ENCODE measurements around the gene TAGLN3. TPM values are rescaled to one million over a fixed set of nuclear protein-coding genes. Genes with fewer than 3 reads are reported as not detected.

The TAGLN3 gene
- total and polyA plus RNA-seq, 2 of the 13 experiments (the other 11 are each of a cell fraction or from before 2014, with no cell fraction given) = 0.51 to 0.91 TPM

- TF ChIP-seq, protein P1, sequence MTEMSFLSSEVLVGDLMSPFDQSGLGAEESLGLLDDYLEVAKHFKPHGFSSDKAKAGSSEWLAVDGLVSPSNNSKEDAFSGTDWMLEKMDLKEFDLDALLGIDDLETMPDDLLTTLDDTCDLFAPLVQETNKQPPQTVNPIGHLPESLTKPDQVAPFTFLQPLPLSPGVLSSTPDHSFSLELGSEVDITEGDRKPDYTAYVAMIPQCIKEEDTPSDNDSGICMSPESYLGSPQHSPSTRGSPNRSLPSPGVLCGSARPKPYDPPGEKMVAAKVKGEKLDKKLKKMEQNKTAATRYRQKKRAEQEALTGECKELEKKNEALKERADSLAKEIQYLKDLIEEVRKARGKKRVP (CRISPR knock-in tag; IDR thresholded peaks at IDR 0.05) = no peak
- no peak for TF ChIP-seq SKI (IDR thresholded peaks at IDR 0.05; ENCODE audit: partially characterized antibody)
- TF ChIP-seq PITX1 (CRISPR knock-in tag; IDR thresholded peaks at IDR 0.05) = no peak
- no peak for TF ChIP-seq ZNF550 (CRISPR knock-in tag; IDR thresholded peaks at IDR 0.05; ENCODE audit: borderline replicate concordance)
- no peak for TF ChIP-seq ZFP36L2 (CRISPR knock-in tag; IDR thresholded peaks at IDR 0.05)
- no peak for TF ChIP-seq ZNF761 (CRISPR knock-in tag; conservative IDR thresholded peaks at IDR 0.05)
- TF ChIP-seq REPIN1 (CRISPR knock-in tag; IDR thresholded peaks at IDR 0.05; ENCODE audit: borderline replicate concordance, low read depth) = no peak
- TF ChIP-seq SRF (IDR thresholded peaks at IDR 0.05; ENCODE audit: low read depth, low read length) = no peak
Observed at GRCh38 chr3:112010636-112011035, 11.9 kb downstream of the TAGLN3 start (continued).

- 24% methylated on average over 5 of the region's 6 CpGs for WGBS (ENCODE audit: low lambda C conversion rate)
- intact Hi-C loops (cut with micrococcal nuclease; ENCODE audit: unreplicated experiment) = loop anchor here (10.0 kb wide), 1 partner anchor 437 kb away; no protein-coding TSS in a partner anchor
- FAIRE-seq = no peak
- TF ChIP-seq ZNF841 (CRISPR knock-in tag; IDR thresholded peaks at IDR 0.05; ENCODE audit: borderline replicate concordance) (no peak), CHCHD3 (CRISPR knock-in tag; IDR thresholded peaks at IDR 0.05) (no peak), ZC3H4 (CRISPR knock-in tag; IDR thresholded peaks at IDR 0.05; ENCODE audit: borderline replicate concordance) (no peak), RXRB (CRISPR knock-in tag; IDR thresholded peaks at IDR 0.05; ENCODE audit: borderline replicate concordance) (no peak), NR2C2 (CRISPR knock-in tag; IDR thresholded peaks at IDR 0.05; ENCODE audit: borderline replicate concordance) (no peak), ZNF644 (CRISPR knock-in tag; IDR thresholded peaks at IDR 0.05; ENCODE audit: low read depth) (no peak), SOX13 (IDR thresholded peaks at IDR 0.05) (no peak), SOX13 (CRISPR knock-in tag; conservative IDR thresholded peaks at IDR 0.05 in 1 of 2, IDR thresholded peaks at IDR 0.05 in 1 of 2) (no peak), ZFYVE20 (CRISPR knock-in tag; IDR thresholded peaks at IDR 0.05; ENCODE audit: borderline replicate concordance, low read depth) (no peak), ZNF160 (CRISPR knock-in tag; IDR thresholded peaks at IDR 0.05) (no peak), ZNF709 (CRISPR knock-in tag; IDR thresholded peaks at IDR 0.05) (no peak), ZBTB33 (CRISPR knock-in tag; IDR thresholded peaks at IDR 0.05) (no peak)
- TF ChIP-seq, protein P2, sequence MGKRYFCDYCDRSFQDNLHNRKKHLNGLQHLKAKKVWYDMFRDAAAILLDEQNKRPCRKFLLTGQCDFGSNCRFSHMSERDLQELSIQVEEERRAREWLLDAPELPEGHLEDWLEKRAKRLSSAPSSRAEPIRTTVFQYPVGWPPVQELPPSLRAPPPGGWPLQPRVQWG (CRISPR knock-in tag; IDR thresholded peaks at IDR 0.05; ENCODE audit: borderline replicate concordance, low read depth) = no peak
Observed at GRCh38 chr3:112011376-112011940, 12.7 kb downstream of the TAGLN3 start.

More at GRCh38 chr3:112011376-112011940, 12.7 kb downstream of the TAGLN3 start:
- no TSS peak for BruUV-seq (replicated peaks)
- H4K20me1 ChIP-seq (ENCODE audit: insufficient read depth, low read length) = no peaks in the 10 kb centered on the region
- H3K9ac ChIP-seq (ENCODE audit: insufficient read depth, low read depth, low read length) = no peak overlapping the region
- no peaks in the 10 kb centered on the region for H3K9me3 ChIP-seq (ENCODE audit: low read length)
- CTCF ChIA-PET (ENCODE audit: low intra/inter-chr PET ratio, low total read pairs) = no interaction called here
- ATAC-seq = no peak
- no peak overlapping the region for H3K4me3 ChIP-seq (replicated peaks in 1 of 3; ENCODE audit: insufficient read depth in 1 of 3, low read depth in 2 of 3, low read length in 3 of 3)
- POLR2A ChIA-PET = no interaction called here
- H3K36me3 ChIP-seq (replicated peaks in 1 of 2; ENCODE audit: control insufficient read depth in 1 of 2, insufficient read depth in 2 of 2, low read length in 2 of 2) = no peaks in the 10 kb centered on the region
- H3K4me1 ChIP-seq (ENCODE audit: insufficient read depth, low read length) = peaks cover 17% of the 10 kb centered on the region
- in situ Hi-C loops (cut with HindIII; ENCODE audit: extremely low pct_ligation_motif_present, low pct_unique_long_range_greater_than_20kb) = no loop called here
- H3K79me2 ChIP-seq (ENCODE audit: insufficient read depth, low read length) = no peaks in the 10 kb centered on the region
- H3K27me3 ChIP-seq (ENCODE audit: control insufficient read depth in 1 of 2, insufficient read depth in 2 of 2, low read length in 2 of 2) = peaks cover 0 to 5% of the 10 kb centered on the region in 2 experiments; a peak in 1 of 5 replicates
- no peak overlapping the region for H3K27ac ChIP-seq (ENCODE audit: extremely low read length, insufficient read depth, low read length)
- H3K4me2 ChIP-seq (ENCODE audit: low read depth, low read length) = no peak overlapping the region
- no peak overlapping the region for H2AFZ ChIP-seq (ENCODE audit: low read length)
- DNase-seq (ENCODE audit: low spot score) = no peak
